Measurements from ENCODE around the gene UGDH. TPM values are rescaled to one million over a fixed set of nuclear protein-coding genes. Genes with fewer than 3 reads are reported as not detected.
"Not testable (repeated sequence)": the region's sequence is repeated elsewhere in the genome, so short reads cannot be mapped to it uniquely, and the experiment has no call there.

Gene UGDH
- total RNA-seq, 1 donor from 2014 or later: 157 TPM

DNA sequence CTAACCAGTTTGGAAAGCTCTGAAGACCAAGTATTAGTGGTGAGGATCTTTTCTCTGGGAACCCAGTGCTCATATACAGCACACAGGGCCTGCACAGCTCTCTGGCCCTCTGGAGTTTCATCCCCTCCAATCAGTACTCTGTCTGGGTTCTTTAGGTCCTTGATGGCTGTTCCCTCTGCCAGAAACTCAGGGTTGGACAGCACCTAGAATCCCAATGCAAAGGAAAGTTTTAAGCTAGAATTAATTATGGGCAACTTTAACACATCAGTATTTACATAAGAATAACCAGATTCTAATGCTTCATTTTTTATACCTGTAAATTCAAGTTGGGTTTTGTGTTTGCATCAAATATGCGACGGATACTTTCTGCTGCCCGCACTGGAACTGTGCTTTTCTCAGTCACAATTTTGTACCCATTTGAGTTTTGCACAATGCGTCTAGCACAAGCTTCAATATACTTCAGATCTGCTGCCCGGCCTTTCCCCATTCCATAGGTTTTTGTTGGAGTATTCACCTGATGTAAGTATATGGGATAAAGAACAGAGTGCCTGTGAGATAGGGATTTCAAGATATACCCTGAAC, 16.8 kb downstream of the UGDH start:
- no peak overlapping the region for H3K27ac Mint-ChIP-seq
- no peak for DNase-seq (ENCODE audit: low spot score)
- no peaks in the 10 kb centered on the region for H3K27me3 Mint-ChIP-seq (ENCODE audit: insufficient read depth, low read depth)
- H3K4me1 Mint-ChIP-seq: no peaks in the 10 kb centered on the region
- no peak overlapping the region for H3K27ac ChIP-seq
- H2AFZ ChIP-seq (replicated peaks): no peak overlapping the region
- TF ChIP-seq EZH2 (IDR thresholded peaks at IDR 0.05) (no peak), EZH2phosphoT487 (IDR thresholded peaks at IDR 0.05) (no peak)
- TF ChIP-seq, protein P1, sequence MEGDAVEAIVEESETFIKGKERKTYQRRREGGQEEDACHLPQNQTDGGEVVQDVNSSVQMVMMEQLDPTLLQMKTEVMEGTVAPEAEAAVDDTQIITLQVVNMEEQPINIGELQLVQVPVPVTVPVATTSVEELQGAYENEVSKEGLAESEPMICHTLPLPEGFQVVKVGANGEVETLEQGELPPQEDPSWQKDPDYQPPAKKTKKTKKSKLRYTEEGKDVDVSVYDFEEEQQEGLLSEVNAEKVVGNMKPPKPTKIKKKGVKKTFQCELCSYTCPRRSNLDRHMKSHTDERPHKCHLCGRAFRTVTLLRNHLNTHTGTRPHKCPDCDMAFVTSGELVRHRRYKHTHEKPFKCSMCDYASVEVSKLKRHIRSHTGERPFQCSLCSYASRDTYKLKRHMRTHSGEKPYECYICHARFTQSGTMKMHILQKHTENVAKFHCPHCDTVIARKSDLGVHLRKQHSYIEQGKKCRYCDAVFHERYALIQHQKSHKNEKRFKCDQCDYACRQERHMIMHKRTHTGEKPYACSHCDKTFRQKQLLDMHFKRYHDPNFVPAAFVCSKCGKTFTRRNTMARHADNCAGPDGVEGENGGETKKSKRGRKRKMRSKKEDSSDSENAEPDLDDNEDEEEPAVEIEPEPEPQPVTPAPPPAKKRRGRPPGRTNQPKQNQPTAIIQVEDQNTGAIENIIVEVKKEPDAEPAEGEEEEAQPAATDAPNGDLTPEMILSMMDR (IDR thresholded peaks at IDR 0.05): no peak
- H3K9me3 Mint-ChIP-seq: no peaks in the 10 kb centered on the region
- H3K4me1 ChIP-seq: no peaks in the 10 kb centered on the region
- H3K4me2 ChIP-seq: no peak overlapping the region
- H3K9me3 ChIP-seq (ENCODE audit: low read depth): no peaks in the 10 kb centered on the region
- peaks cover 18% of the 10 kb centered on the region for H3K36me3 Mint-ChIP-seq
- H3K4me3 ChIP-seq: no peak overlapping the region
- H3K27me3 ChIP-seq: no peaks in the 10 kb centered on the region
- peaks cover 6% of the 10 kb centered on the region for H4K20me1 ChIP-seq (ENCODE audit: low read depth)
- H3K36me3 ChIP-seq: peaks cover 41% of the 10 kb centered on the region
- H3F3A ChIP-seq (ENCODE audit: low read depth): peaks cover 5% of the 10 kb centered on the region
- H3K79me2 ChIP-seq (ENCODE audit: low read depth): peaks cover 13% of the 10 kb centered on the region
- H3K4me3 Mint-ChIP-seq: no peak overlapping the region
- H3K9ac ChIP-seq: no peak overlapping the region

DNA sequence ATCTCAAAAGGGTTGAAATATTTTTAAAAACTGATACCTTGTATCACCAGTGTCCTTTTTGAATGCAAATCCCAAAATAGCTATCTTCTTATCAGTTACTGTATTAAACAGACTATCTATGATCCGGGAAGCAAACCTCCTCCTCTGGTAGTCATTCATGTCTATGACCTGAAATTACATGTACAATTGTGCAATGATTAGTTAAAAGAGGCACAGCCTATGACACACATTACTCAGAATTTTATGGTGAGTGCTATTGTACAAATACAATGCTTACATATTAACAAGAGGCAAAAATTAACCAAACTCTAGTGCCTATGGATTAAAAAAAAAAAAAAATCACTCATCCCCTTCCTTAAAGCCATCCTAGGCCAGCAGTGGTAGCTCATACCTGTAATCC, 21.7 kb downstream of the UGDH start:
- TF ChIP-seq, protein P1 (IDR thresholded peaks at IDR 0.05): no peak
- TF ChIP-seq EZH2 (IDR thresholded peaks at IDR 0.05): no peak
- TF ChIP-seq EZH2phosphoT487 (IDR thresholded peaks at IDR 0.05): no peak
- H3K36me3 ChIP-seq: peaks cover 55% of the 10 kb centered on the region

DNA sequence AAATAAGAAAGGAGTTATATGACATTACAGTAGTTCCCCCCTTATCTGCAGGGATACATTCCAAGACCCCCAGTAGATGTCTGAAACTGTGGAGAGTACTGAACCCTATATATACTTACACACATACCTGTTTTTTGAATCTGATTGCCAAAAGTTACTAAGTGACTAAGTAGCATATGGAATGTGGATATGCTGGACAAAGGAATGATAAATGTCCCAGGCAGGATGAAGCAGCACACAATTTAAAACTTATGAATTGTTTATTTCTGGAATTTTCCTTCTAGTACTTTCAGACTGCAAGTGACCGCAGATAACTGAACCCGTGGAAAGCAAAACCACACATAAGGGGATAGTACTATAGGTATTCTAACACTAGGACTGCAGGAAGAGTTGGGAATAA, 22.7 kb downstream of the UGDH start:
- Mint-ChIP-seq H3K9me3 (no peaks in the 10 kb centered on the region), H3K27me3 (ENCODE audit: insufficient read depth, low read depth) (peaks cover 2% of the 10 kb centered on the region), H3K36me3 (peaks cover 29% of the 10 kb centered on the region), H3K4me1 (no peaks in the 10 kb centered on the region), H3K4me3 (no peak overlapping the region), H3K27ac (no peak overlapping the region)
- no peak overlapping the region for H3K4me2 ChIP-seq
- H3K36me3 ChIP-seq: peaks cover 48% of the 10 kb centered on the region
- no peak overlapping the region for H3K9ac ChIP-seq
- no peak overlapping the region for H3K27ac ChIP-seq
- TF ChIP-seq, protein P1 (IDR thresholded peaks at IDR 0.05): no peak
- TF ChIP-seq EZH2phosphoT487 (IDR thresholded peaks at IDR 0.05) (no peak), EZH2 (IDR thresholded peaks at IDR 0.05) (no peak)
- no peaks in the 10 kb centered on the region for H4K20me1 ChIP-seq (ENCODE audit: low read depth)
- H3K4me1 ChIP-seq: no peaks in the 10 kb centered on the region
- no peaks in the 10 kb centered on the region for H3K79me2 ChIP-seq (ENCODE audit: low read depth)
- no peaks in the 10 kb centered on the region for H3K9me3 ChIP-seq (ENCODE audit: low read depth)
- no peak overlapping the region for H2AFZ ChIP-seq (replicated peaks)
- H3F3A ChIP-seq (ENCODE audit: low read depth): peaks cover 16% of the 10 kb centered on the region
- no peak for DNase-seq (ENCODE audit: low spot score)
- no peak overlapping the region for H3K4me3 ChIP-seq
- H3K27me3 ChIP-seq: no peaks in the 10 kb centered on the region

More for the DNA sequence above, 21.7 kb downstream of the UGDH start:
- peaks cover 31% of the 10 kb centered on the region for H3K36me3 Mint-ChIP-seq
- Histone ChIP-seq H3K79me2 (ENCODE audit: low read depth) (no peaks in the 10 kb centered on the region), H3K9ac (no peak overlapping the region), H4K20me1 (ENCODE audit: low read depth) (no peaks in the 10 kb centered on the region), H3K27me3 (no peaks in the 10 kb centered on the region), H2AFZ (replicated peaks) (no peak overlapping the region), H3K4me3 (no peak overlapping the region), H3F3A (ENCODE audit: low read depth) (peaks cover 11% of the 10 kb centered on the region), H3K4me2 (no peak overlapping the region), H3K4me1 (no peaks in the 10 kb centered on the region), H3K9me3 (ENCODE audit: low read depth) (no peaks in the 10 kb centered on the region), H3K27ac (no peak overlapping the region)
- H3K4me3 Mint-ChIP-seq: no peak overlapping the region
- H3K4me1 Mint-ChIP-seq: no peaks in the 10 kb centered on the region
- DNase-seq (ENCODE audit: low spot score): no peak
- no peaks in the 10 kb centered on the region for H3K9me3 Mint-ChIP-seq
- H3K27ac Mint-ChIP-seq: no peak overlapping the region
- H3K27me3 Mint-ChIP-seq (ENCODE audit: insufficient read depth, low read depth): peaks cover 2% of the 10 kb centered on the region

DNA sequence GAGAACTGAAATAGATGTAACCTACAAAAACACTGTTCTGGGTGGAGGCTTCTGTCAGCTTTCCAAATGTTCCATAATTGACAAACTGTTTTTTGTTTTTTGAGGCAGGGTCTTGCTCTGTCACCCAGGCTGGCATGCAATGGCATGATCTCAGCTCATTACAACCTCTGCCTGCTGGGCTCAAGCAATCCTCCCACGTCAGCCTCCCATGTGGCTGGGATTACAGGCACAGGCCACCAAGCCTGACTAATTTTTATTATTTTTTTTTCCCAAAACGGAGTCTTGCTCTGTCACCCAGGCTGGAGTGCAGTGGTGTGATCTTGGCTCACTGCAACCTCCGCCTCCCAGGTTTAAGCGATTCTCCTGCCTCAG, 24.6 kb downstream of the UGDH start:
- H3K9ac ChIP-seq; H3K79me2 ChIP-seq (ENCODE audit: low read depth); H3K9me3 ChIP-seq (ENCODE audit: low read depth); H3K4me2 ChIP-seq; H3K27ac Mint-ChIP-seq; H4K20me1 ChIP-seq (ENCODE audit: low read depth); H3K27me3 ChIP-seq; H3K27me3 Mint-ChIP-seq (ENCODE audit: insufficient read depth, low read depth); DNase-seq (ENCODE audit: low spot score); H3K9me3 Mint-ChIP-seq; H3K4me1 Mint-ChIP-seq; H3K4me3 Mint-ChIP-seq; H3K4me3 ChIP-seq; H3K27ac ChIP-seq; H2AFZ ChIP-seq (replicated peaks); H3K4me1 ChIP-seq: not testable (repeated sequence)
- Histone ChIP-seq H3K36me3 (peaks cover 41% of the 10 kb centered on the region), H3F3A (ENCODE audit: low read depth) (peaks cover 35% of the 10 kb centered on the region)
- peaks cover 28% of the 10 kb centered on the region for H3K36me3 Mint-ChIP-seq

All from neural progenitor cell (in vitro differentiated cells).